WTC11 (cell line): ENCODE data around the gene WDR11. TPM values are rescaled to one million over a fixed set of nuclear protein-coding genes. Genes with fewer than 3 reads are reported as not detected.
A peak's percentile ranks its signal among the peaks of the same experiment; 100 is the strongest.

Experiments used
- AFF4 ChIP-seq: sonication (generic); formaldehyde crosslinking; IDR thresholded peaks from 2 replicates; pipeline ENCODE4 v1.8.1; 2023; ENCODE audit warnings: mild to moderate bottlenecking, missing genetic modification reagents, borderline replicate concordance
- AR ChIP-seq: fragments of 250-450 bp; sonication (Bioruptor Pico); IDR thresholded peaks from 2 replicates; pipeline ENCODE4 v1.9.0; 2021; ENCODE audit warnings: mild to moderate bottlenecking
- CREB1 ChIP-seq: sonication (generic); formaldehyde crosslinking; IDR thresholded peaks from 2 replicates; pipeline ENCODE4 v1.8.0; 2023; ENCODE audit warnings: mild to moderate bottlenecking, missing genetic modification reagents
- CTCF ChIP-seq: fragments of 200-600 bp; IDR thresholded peaks from 2 replicates; pipeline ENCODE4 v1.8.0; 2022; ENCODE audit warnings: antibody characterized with exemption
- E2F4 ChIP-seq: sonication (generic); formaldehyde crosslinking; IDR thresholded peaks from 2 replicates; pipeline ENCODE4 v1.8.1; 2022; ENCODE audit warnings: low read depth, mild to moderate bottlenecking, moderate library complexity, missing genetic modification reagents, borderline replicate concordance
- E2F5 ChIP-seq: sonication (generic); formaldehyde crosslinking; IDR thresholded peaks from 2 replicates; pipeline ENCODE4 v1.8.1; 2022; ENCODE audit warnings: mild to moderate bottlenecking, moderate library complexity, missing genetic modification reagents
- FOXP4 ChIP-seq: sonication (generic); formaldehyde crosslinking; IDR thresholded peaks from 2 replicates; pipeline ENCODE4 v1.8.0; 2022; ENCODE audit warnings: mild to moderate bottlenecking, missing genetic modification reagents
- GABPB1 ChIP-seq: sonication (generic); formaldehyde crosslinking; IDR thresholded peaks from 2 replicates; pipeline ENCODE4 v1.8.1; 2023; ENCODE audit warnings: mild to moderate bottlenecking, missing genetic modification reagents
- GRHL2 ChIP-seq: fragments of 250-450 bp; sonication (Bioruptor Pico); IDR thresholded peaks from 2 replicates; pipeline ENCODE4 v1.8.0; 2022; ENCODE audit warnings: mild to moderate bottlenecking, moderate library complexity; ENCODE audit not compliant: insufficient replicate concordance, severe bottlenecking
- MYBL2 ChIP-seq: sonication (generic); formaldehyde crosslinking; IDR thresholded peaks from 2 replicates; pipeline ENCODE4 v1.8.1; 2023; ENCODE audit warnings: mild to moderate bottlenecking, moderate library complexity, missing genetic modification reagents
- NR1H2 ChIP-seq: sonication (generic); formaldehyde crosslinking; IDR thresholded peaks from 2 replicates; pipeline ENCODE4 v1.9.0; 2021; ENCODE audit warnings: mild to moderate bottlenecking, moderate library complexity, missing genetic modification reagents
- NR3C1 ChIP-seq: sonication (generic); formaldehyde crosslinking; conservative IDR thresholded peaks from 2 replicates; pipeline ENCODE4 v1.8.1; 2023; ENCODE audit warnings: low read depth, mild to moderate bottlenecking, missing genetic modification reagents
- SMAD3 ChIP-seq: sonication (generic); formaldehyde crosslinking; IDR thresholded peaks from 2 replicates; pipeline ENCODE4 v1.8.0; 2022; ENCODE audit warnings: missing genetic modification reagents, mild to moderate bottlenecking, borderline replicate concordance
- STAT6 ChIP-seq: sonication (generic); formaldehyde crosslinking; conservative IDR thresholded peaks from 2 replicates; pipeline ENCODE4 v1.8.1; 2023; ENCODE audit warnings: mild to moderate bottlenecking, low read depth, missing genetic modification reagents, moderate library complexity
- ZNF396 ChIP-seq: fragments of 250-450 bp; sonication (Bioruptor Pico); IDR thresholded peaks from 2 replicates; pipeline ENCODE4 v1.8.0; 2021; ENCODE audit warnings: mild to moderate bottlenecking, moderate library complexity, borderline replicate concordance
- ZNF512 ChIP-seq: sonication (generic); formaldehyde crosslinking; IDR thresholded peaks from 2 replicates; pipeline ENCODE4 v1.8.1; 2022; ENCODE audit warnings: missing genetic modification reagents, borderline replicate concordance
- ZNF671 ChIP-seq: fragments of 250-450 bp; sonication (Bioruptor Pico); IDR thresholded peaks from 2 replicates; pipeline ENCODE4 v1.8.0; 2021; ENCODE audit warnings: mild to moderate bottlenecking
- ZSCAN18 ChIP-seq: fragments of 250-450 bp; sonication (Bioruptor Pico); IDR thresholded peaks from 2 replicates; pipeline ENCODE4 v2.1.2; 2022; ENCODE audit warnings: mild to moderate bottlenecking, moderate library complexity
- total RNA-seq: library from RNA; stranded (reverse); gene quantifications from 3 replicates; pipeline ENCODE4 v1.2.3, GENCODE V29; 2021

WDR11 gene
- total RNA-seq, 1 experiment from 2014 or later: 41.5 TPM

GRCh38 chr10:120942806-120943413, 91.7 kb downstream of the WDR11 start (continued):
- TF ChIP-seq ZNF512 (no peak), ZNF396 (CRISPR knock-in tag) (no peak), AFF4 (CRISPR knock-in tag) (no peak), CTCF (peak; percentile 70), GABPB1 (no peak), NR1H2 (CRISPR knock-in tag) (no peak), E2F5 (CRISPR knock-in tag) (no peak), FOXP4 (peak; percentile 88; the same call in 1 of the 2 replicates), ZNF671 (no peak), ZSCAN18 (CRISPR knock-in tag) (no peak), SMAD3 (CRISPR knock-in tag) (0 out of 2 replicates have a peak, but pooled peaks have one; percentile 12), NR3C1 (CRISPR knock-in tag) (no peak), E2F4 (CRISPR knock-in tag) (no peak), STAT6 (CRISPR knock-in tag) (no peak), CREB1 (CRISPR knock-in tag) (no peak), MYBL2 (CRISPR knock-in tag) (no peak), GRHL2 (CRISPR knock-in tag) (no peak), AR (CRISPR knock-in tag) (no peak)
